Body of pancreas (tissue), 4 donors: ENCODE results near the gene TMEM271.

Experiments
- POLR2A ChIP-seq, 3 donors: fragments of 450-650 bp; IDR thresholded peaks; one replicate each; pipeline ENCODE4 v1.6.1; 2016; ENCODE audit warnings: antibody characterized with exemption in 3 of 3, mild to moderate bottlenecking in 2 of 3
- TF ChIP-seq, protein P1 (sequence below), 7 experiments: fragments of 450-650 bp in 4 of 7; fragments of 200-600 bp in 3 of 7; sonication (generic) in 3 of 7; IDR thresholded peaks; one replicate each; pipeline ENCODE4 v1.5.1; 2016 to 2019; ENCODE audit warnings: antibody characterized with exemption in 7 of 7

- TF ChIP-seq, protein P1, sequence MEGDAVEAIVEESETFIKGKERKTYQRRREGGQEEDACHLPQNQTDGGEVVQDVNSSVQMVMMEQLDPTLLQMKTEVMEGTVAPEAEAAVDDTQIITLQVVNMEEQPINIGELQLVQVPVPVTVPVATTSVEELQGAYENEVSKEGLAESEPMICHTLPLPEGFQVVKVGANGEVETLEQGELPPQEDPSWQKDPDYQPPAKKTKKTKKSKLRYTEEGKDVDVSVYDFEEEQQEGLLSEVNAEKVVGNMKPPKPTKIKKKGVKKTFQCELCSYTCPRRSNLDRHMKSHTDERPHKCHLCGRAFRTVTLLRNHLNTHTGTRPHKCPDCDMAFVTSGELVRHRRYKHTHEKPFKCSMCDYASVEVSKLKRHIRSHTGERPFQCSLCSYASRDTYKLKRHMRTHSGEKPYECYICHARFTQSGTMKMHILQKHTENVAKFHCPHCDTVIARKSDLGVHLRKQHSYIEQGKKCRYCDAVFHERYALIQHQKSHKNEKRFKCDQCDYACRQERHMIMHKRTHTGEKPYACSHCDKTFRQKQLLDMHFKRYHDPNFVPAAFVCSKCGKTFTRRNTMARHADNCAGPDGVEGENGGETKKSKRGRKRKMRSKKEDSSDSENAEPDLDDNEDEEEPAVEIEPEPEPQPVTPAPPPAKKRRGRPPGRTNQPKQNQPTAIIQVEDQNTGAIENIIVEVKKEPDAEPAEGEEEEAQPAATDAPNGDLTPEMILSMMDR (IDR thresholded peaks at IDR 0.05) = no peak
- TF ChIP-seq POLR2A (IDR thresholded peaks at IDR 0.05) = no peak
Observed at GRCh38 chr4:538542-539142, 37.5 kb downstream of the TMEM271 start.
